K562 (cell line): ENCODE data around the gene OR2F1. TPM values are rescaled to one million over a fixed set of nuclear protein-coding genes. Genes with fewer than 3 reads are reported as not detected.

ENCODE experiments used
- ATAC-seq: fragments of 200-7000 bp; cut with Tn5 transposase; 3 replicates; pipeline ENCODE4 v1.9.1; 2020; ENCODE audit warnings: moderate library complexity
- BruUV-seq: library from RNA; stranded (reverse); fragments of 400-500 nt; replicated peaks from 2 replicates; lab custom pipeline; 2021; lab: Mats Ljungman, UMichigan
- CTCF ChIA-PET: fragments of 300-600 bp; formaldehyde crosslinking; extraction: SDS; loops from one replicate; lab custom pipeline; 2021; ENCODE audit warnings: low intra/inter-chr PET ratio; lab: Yijun Ruan, JAX
- POLR2A ChIA-PET: fragments of 300-600, 350-650 bp; sonication (Branson Sonifier 250); formaldehyde crosslinking; extraction: SDS; loops from one replicate; lab custom pipeline; 2021; ENCODE audit warnings: antibody characterized with exemption, inconsistent platforms; lab: Yijun Ruan, JAX
- DNase-seq, 4 experiments: peaks; one replicate each; pipeline versions ENCODE4 v3.0.0 to v3.0.0-alpha.2; 2011 to 2018; ENCODE audit warnings: low spot score in 3 of 4, mixed read lengths in 3 of 4; ENCODE audit errors: extremely low read depth in 1 of 4
- FAIRE-seq: peaks from 2 replicates; lab custom pipeline; 2011; peaks lifted over from hg19 to GRCh38; lab: Jason Lieb, UNC
- H2AFZ ChIP-seq: 2 replicates; pipeline ENCODE4 v1.6.0; 2011; ENCODE audit warnings: low read depth, low read length, control low read depth, inconsistent platforms
- H3K27ac ChIP-seq: fragments of 200-600 bp; 3 replicates; pipeline ENCODE4 v1.8.0; 2011; ENCODE audit warnings: low read depth, mild to moderate bottlenecking, control low read depth, inconsistent platforms, low read length, moderate library complexity, mixed read lengths; ENCODE audit errors: extremely low read depth
- H3K27me3 ChIP-seq, 2 experiments: fragments of 300-600 bp in 1 of 2; 2 replicates in 1 of 2; 3 replicates in 1 of 2; pipeline versions ENCODE4 v1.6.0 to v1.8.0; 2011; ENCODE audit warnings: inconsistent platforms in 2 of 2, low read length in 2 of 2, mild to moderate bottlenecking in 1 of 2, mixed read lengths in 1 of 2, moderate library complexity in 1 of 2; ENCODE audit not compliant: control insufficient read depth in 2 of 2, insufficient read depth in 2 of 2
- H3K36me3 ChIP-seq: fragments of 300-600 bp; 3 replicates; pipeline ENCODE4 v1.8.0; 2011; ENCODE audit warnings: mild to moderate bottlenecking, low read length, inconsistent platforms; ENCODE audit not compliant: control insufficient read depth, insufficient read depth
- H3K4me1 ChIP-seq, 2 experiments: fragments of 200-600 bp in 1 of 2; replicated peaks in 1 of 2; 2 replicates in 1 of 2; 3 replicates in 1 of 2; pipeline versions ENCODE4 v1.5.1 to v1.8.0; 2011; ENCODE audit warnings: inconsistent platforms in 2 of 2, low read length in 2 of 2, mild to moderate bottlenecking in 1 of 2, mixed read lengths in 1 of 2, moderate library complexity in 1 of 2; ENCODE audit not compliant: control insufficient read depth in 2 of 2, insufficient read depth in 2 of 2
- H3K4me2 ChIP-seq: 2 replicates; pipeline ENCODE4 v1.6.1; 2011; ENCODE audit warnings: low read length, control low read depth, inconsistent platforms, mixed read lengths; ENCODE audit not compliant: insufficient read depth
- H3K4me3 ChIP-seq: fragments of 200-600 bp; sonication (generic), shearing (Covaris generic); 2 replicates; pipeline ENCODE4 v1.5.1; 2016; ENCODE audit warnings: control low read depth, inconsistent platforms
- H3K79me2 ChIP-seq: fragments of 200-600 bp; 3 replicates; pipeline ENCODE4 v1.8.0; 2011; ENCODE audit warnings: low read length, inconsistent platforms; ENCODE audit not compliant: control insufficient read depth, insufficient read depth
- H3K9ac ChIP-seq, 2 experiments: 2 replicates each; pipeline versions ENCODE4 v1.6.0 to v1.6.1; 2011; ENCODE audit warnings: low read depth in 2 of 2, low read length in 2 of 2, control low read depth in 1 of 2, inconsistent platforms in 1 of 2, mild to moderate bottlenecking in 1 of 2, mixed read lengths in 1 of 2; ENCODE audit not compliant: insufficient read depth in 1 of 2
- H3K9me1 ChIP-seq: one replicate; pipeline ENCODE4 v1.6.0; 2011; ENCODE audit warnings: inconsistent platforms, mild to moderate bottlenecking, low read length, moderate library complexity; ENCODE audit not compliant: control insufficient read depth, insufficient read depth
- H3K9me3 ChIP-seq: replicated peaks from 2 replicates; pipeline ENCODE4 v1.5.1; 2011; ENCODE audit warnings: low read depth, low read length, inconsistent platforms; ENCODE audit not compliant: control insufficient read depth, insufficient read depth
- H4K20me1 ChIP-seq: replicated peaks from 2 replicates; pipeline ENCODE4 v1.6.1; 2011; ENCODE audit warnings: low read length, inconsistent platforms, mixed read lengths; ENCODE audit not compliant: control insufficient read depth, insufficient read depth
- BACH1 ChIP-seq: fragments of 200-800 bp; sonication (Bioruptor generic); IDR thresholded peaks from 2 replicates; pipeline ENCODE4 v1.6.1; 2016; ENCODE audit warnings: missing genetic modification characterization, missing compliant biosample characterization
- FUS ChIP-seq: fragments of 200-400 bp; formaldehyde crosslinking; optimal IDR thresholded peaks from 2 replicates; pipeline ENCODE3; 2017; ENCODE audit warnings: low read depth, low read length
- MAFK ChIP-seq: IDR thresholded peaks from 2 replicates; pipeline ENCODE4 v1.6.1; 2011; ENCODE audit warnings: low read length, improper control_type of control experiment
- NFATC3 ChIP-seq: fragments of 450-650 bp; IDR thresholded peaks from 2 replicates; pipeline ENCODE4 v1.6.1; 2017; ENCODE audit warnings: mild to moderate bottlenecking
- POU5F1 ChIP-seq: fragments of 150-350 bp; IDR thresholded peaks from 2 replicates; pipeline ENCODE4 v1.6.1; 2014; ENCODE audit warnings: borderline replicate concordance, low read length, low read depth, mild to moderate bottlenecking; ENCODE audit not compliant: partially characterized antibody
- REST ChIP-seq, 2 experiments: fragments of 450-650 bp; formaldehyde crosslinking in 1 of 2; IDR thresholded peaks; 2 replicates each; pipeline versions ENCODE4 v1.4.0 to v1.6.1; 2014 to 2020; ENCODE audit warnings: mild to moderate bottlenecking in 2 of 2, borderline replicate concordance in 1 of 2, low read depth in 1 of 2
- RHOXF2B ChIP-seq: fragments of 250-450 bp; sonication (Bioruptor Pico); conservative IDR thresholded peaks from 2 replicates; pipeline ENCODE4 v1.5.1; 2021
- YBX1 ChIP-seq: fragments of 450-650 bp; IDR thresholded peaks from 2 replicates; pipeline ENCODE4 v1.7.1; 2016; ENCODE audit warnings: mild to moderate bottlenecking
- ZNF212 ChIP-seq: fragments of 450-650 bp; formaldehyde crosslinking; IDR thresholded peaks from 2 replicates; pipeline ENCODE4 v1.4.0; 2020; ENCODE audit warnings: mild to moderate bottlenecking
- ZNF316 ChIP-seq: fragments of 450-650 bp; IDR thresholded peaks from 2 replicates; pipeline ENCODE4 v1.6.1; 2016
- ZNF324 ChIP-seq: fragments of 250-450 bp; sonication (Bioruptor Pico); IDR thresholded peaks from 2 replicates; pipeline ENCODE4 v1.4.0; 2020; ENCODE audit warnings: mild to moderate bottlenecking
- WGBS: fragments of 100-300 bp; shearing (Covaris generic); methylation state at CpG from one replicate; pipeline ENCODE4 v1.1.6; 2016; ENCODE audit warnings: low coverage, mixed read lengths; ENCODE audit not compliant: insufficient coverage; ENCODE audit errors: missing lambda C conversion rate; 5-methylcytosine and 5-hydroxymethylcytosine counted together
- in situ Hi-C: fragments of 300-500 bp; cut with MboI; formaldehyde crosslinking; loops from 4 replicates; pipeline ENCODE4 v1.15.0; 2018; ENCODE audit warnings: inconsistent platforms, mixed read lengths
- intact Hi-C: fragments of 100-400 bp; cut with micrococcal nuclease; formaldehyde crosslinking; loops from 2 replicates; pipeline ENCODE4 v1.14.2; 2022
- polyA plus RNA-seq, 8 experiments: library from polyadenylated mRNA; depleted of rRNA in 4 of 8; stranded (reverse) in 5 of 8; unstranded in 3 of 8; fragments of >200 nt; fragmentation: Nextera tagmentation in 2 of 8; fragmentation: Illumina TruSeq in 1 of 8; extraction: Ambion mirVana in 2 of 8; extraction: Trizol in 1 of 8; gene quantifications; 2 replicates each; pipeline versions ENCODE4 v1.2.1 to v1.2.3, GENCODE V29; 2011 to 2014; ENCODE audit warnings: inconsistent platforms in 1 of 8, missing spikeins in 1 of 8
- total RNA-seq, 7 experiments: library from RNA; depleted of rRNA in 6 of 7; stranded (reverse); fragments of >200 nt in 6 of 7; fragmentation: Illumina TruSeq in 2 of 7; extraction: Trizol in 2 of 7; gene quantifications; 2 replicates each; pipeline versions ENCODE4 v1.2.1 to v1.2.3, GENCODE V29; 2011 to 2021; ENCODE audit warnings: low replicate concordance in 1 of 7
- TF ChIP-seq, protein P1 (sequence below): fragments of 250-450 bp; sonication (Bioruptor Pico); IDR thresholded peaks from 2 replicates; pipeline ENCODE4 v1.5.0; 2020; ENCODE audit warnings: mild to moderate bottlenecking

OR2F1 gene
- total and polyA plus RNA-seq, 9 of the 15 experiments (the other 6 are each of a cell fraction or from before 2014, with no cell fraction given) = not detected

DNA sequence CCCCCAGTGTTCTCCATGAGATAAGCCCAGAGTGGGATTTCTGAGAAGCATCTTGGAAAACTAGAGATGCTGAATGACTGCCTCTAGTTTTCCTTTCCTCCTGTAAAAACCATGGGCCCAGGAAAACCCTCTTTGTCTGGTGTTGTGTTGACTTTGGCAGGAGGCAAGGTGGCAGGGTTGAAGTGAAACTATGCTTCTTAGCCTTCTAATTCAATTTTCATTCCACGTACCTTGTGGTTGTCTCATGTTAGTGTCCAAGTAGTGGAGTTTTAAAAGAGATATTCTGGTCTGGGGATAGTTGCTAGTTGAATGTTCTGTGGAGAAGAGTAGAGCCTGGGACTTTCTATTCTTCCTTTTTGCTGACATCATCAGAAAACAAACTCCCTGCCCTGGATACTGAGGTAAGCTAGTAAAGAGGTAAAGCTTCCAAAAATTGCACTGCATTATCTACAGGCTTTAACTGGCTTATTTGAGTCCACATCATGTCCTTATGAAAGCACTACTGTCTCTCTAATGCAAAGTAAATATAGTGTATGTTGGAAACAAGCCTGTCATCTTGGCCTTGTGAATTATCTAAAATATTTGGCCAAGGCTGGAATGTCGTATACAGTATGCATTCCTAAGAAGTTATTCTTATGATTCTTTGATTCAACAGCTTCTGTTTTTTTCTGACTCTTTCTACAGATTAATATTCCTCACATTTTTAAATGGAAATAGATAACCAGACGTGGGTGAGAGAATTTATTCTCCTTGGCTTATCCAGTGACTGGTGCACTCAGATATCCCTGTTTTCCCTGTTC is 19.9 kb upstream of the OR2F1 start, which contains the start of gene OR2F2:
Gene OR2F2, plus strand, starts transcription at position 708 of the 800 bp plus-strand sequence. Its CDS starts 0 bp downstream, at position 708.
- intact Hi-C loops = no loop called here
- ChIA-PET POLR2A (no interaction called here), CTCF (no interaction called here)
- ATAC-seq (no peak), FAIRE-seq (no peak), DNase-seq (no peak)
- H3K9me3 ChIP-seq = 0 out of 2 replicates have a peak, but pooled peaks cover 4% of the 10 kb centered on the region
- WGBS = 1% methylated on average over 3 of the region's 3 CpGs
- no peaks in the 10 kb centered on the region for H3K9me1 ChIP-seq
- no peak within 1 kb of the TSS for H3K9ac ChIP-seq
- in situ Hi-C loops = no loop called here
- H3K4me1 ChIP-seq = peaks cover 0 to 2% of the 10 kb centered on the region in 2 experiments; a peak in 1 of 5 replicates
- no peaks in the 10 kb centered on the region for H3K79me2 ChIP-seq
- no peak within 1 kb of the TSS for H3K4me3 ChIP-seq
- BruUV-seq = no TSS peak
- H3K27me3 ChIP-seq = no peaks in the 10 kb centered on the region
- 0 out of 2 replicates have a peak within 1 kb of the TSS, but pooled peaks have one; percentile 13 for H2AFZ ChIP-seq
- no peaks in the 10 kb centered on the region for H3K36me3 ChIP-seq
- no peak within 1 kb of the TSS for H3K27ac ChIP-seq
- H4K20me1 ChIP-seq = no peaks in the 10 kb centered on the region
- no peak within 1 kb of the TSS for H3K4me2 ChIP-seq
- TF ChIP-seq FUS = no peak
- TF ChIP-seq YBX1 = no peak
- TF ChIP-seq REST (IDR thresholded peaks at IDR 0.05; ENCODE audit: borderline replicate concordance) = no peak
- TF ChIP-seq REST (CRISPR knock-in tag; IDR thresholded peaks at IDR 0.05; ENCODE audit: low read depth) = no peak
- peak; percentile 94 for TF ChIP-seq ZNF316
- no peak for TF ChIP-seq NFATC3
- TF ChIP-seq MAFK = peak; percentile 98
- TF ChIP-seq POU5F1 = no peak
- TF ChIP-seq ZNF212 (CRISPR knock-in tag) = no peak
- TF ChIP-seq BACH1 = no peak
- no peak for TF ChIP-seq ZNF324 (CRISPR knock-in tag)
- no peak for TF ChIP-seq RHOXF2B
- TF ChIP-seq, protein P1, sequence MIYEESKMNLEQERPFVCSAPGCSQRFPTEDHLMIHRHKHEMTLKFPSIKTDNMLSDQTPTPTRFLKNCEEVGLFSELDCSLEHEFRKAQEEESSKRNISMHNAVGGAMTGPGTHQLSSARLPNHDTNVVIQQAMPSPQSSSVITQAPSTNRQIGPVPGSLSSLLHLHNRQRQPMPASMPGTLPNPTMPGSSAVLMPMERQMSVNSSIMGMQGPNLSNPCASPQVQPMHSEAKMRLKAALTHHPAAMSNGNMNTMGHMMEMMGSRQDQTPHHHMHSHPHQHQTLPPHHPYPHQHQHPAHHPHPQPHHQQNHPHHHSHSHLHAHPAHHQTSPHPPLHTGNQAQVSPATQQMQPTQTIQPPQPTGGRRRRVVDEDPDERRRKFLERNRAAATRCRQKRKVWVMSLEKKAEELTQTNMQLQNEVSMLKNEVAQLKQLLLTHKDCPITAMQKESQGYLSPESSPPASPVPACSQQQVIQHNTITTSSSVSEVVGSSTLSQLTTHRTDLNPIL (CRISPR knock-in tag) = no peak
